K562 (cell line): Measurements from ENCODE around the gene ANKRD61. TPM values are rescaled to one million over a fixed set of nuclear protein-coding genes. Genes with fewer than 3 reads are reported as not detected.

Experiments
- ATAC-seq: fragments of 200-7000 bp; cut with Tn5 transposase; 3 replicates; pipeline ENCODE4 v1.9.1; 2020; ENCODE audit warnings: moderate library complexity
- BruUV-seq: library from RNA; stranded (reverse); fragments of 400-500 nt; replicated peaks from 2 replicates; lab custom pipeline; 2021; lab: Mats Ljungman, UMichigan
- CTCF ChIA-PET: fragments of 300-600 bp; formaldehyde crosslinking; extraction: SDS; loops from one replicate; lab custom pipeline; 2021; ENCODE audit warnings: low intra/inter-chr PET ratio; lab: Yijun Ruan, JAX
- POLR2A ChIA-PET: fragments of 300-600, 350-650 bp; sonication (Branson Sonifier 250); formaldehyde crosslinking; extraction: SDS; loops from one replicate; lab custom pipeline; 2021; ENCODE audit warnings: antibody characterized with exemption, inconsistent platforms; lab: Yijun Ruan, JAX
- DNase-seq, 4 experiments: peaks; one replicate each; pipeline versions ENCODE4 v3.0.0 to v3.0.0-alpha.2; 2011 to 2018; ENCODE audit warnings: low spot score in 3 of 4, mixed read lengths in 3 of 4; ENCODE audit errors: extremely low read depth in 1 of 4
- FAIRE-seq: peaks from 2 replicates; lab custom pipeline; 2011; peaks lifted over from hg19 to GRCh38; lab: Jason Lieb, UNC
- H2AFZ ChIP-seq: 2 replicates; pipeline ENCODE4 v1.6.0; 2011; ENCODE audit warnings: low read depth, low read length, control low read depth, inconsistent platforms
- H3K27ac ChIP-seq: fragments of 200-600 bp; 3 replicates; pipeline ENCODE4 v1.8.0; 2011; ENCODE audit warnings: low read depth, mild to moderate bottlenecking, control low read depth, inconsistent platforms, low read length, moderate library complexity, mixed read lengths; ENCODE audit errors: extremely low read depth
- H3K27me3 ChIP-seq, 2 experiments: fragments of 300-600 bp in 1 of 2; 2 replicates in 1 of 2; 3 replicates in 1 of 2; pipeline versions ENCODE4 v1.6.0 to v1.8.0; 2011; ENCODE audit warnings: inconsistent platforms in 2 of 2, low read length in 2 of 2, mild to moderate bottlenecking in 1 of 2, mixed read lengths in 1 of 2, moderate library complexity in 1 of 2; ENCODE audit not compliant: control insufficient read depth in 2 of 2, insufficient read depth in 2 of 2
- H3K36me3 ChIP-seq: fragments of 300-600 bp; 3 replicates; pipeline ENCODE4 v1.8.0; 2011; ENCODE audit warnings: mild to moderate bottlenecking, low read length, inconsistent platforms; ENCODE audit not compliant: control insufficient read depth, insufficient read depth
- H3K4me1 ChIP-seq, 2 experiments: fragments of 200-600 bp in 1 of 2; replicated peaks in 1 of 2; 2 replicates in 1 of 2; 3 replicates in 1 of 2; pipeline versions ENCODE4 v1.5.1 to v1.8.0; 2011; ENCODE audit warnings: inconsistent platforms in 2 of 2, low read length in 2 of 2, mild to moderate bottlenecking in 1 of 2, mixed read lengths in 1 of 2, moderate library complexity in 1 of 2; ENCODE audit not compliant: control insufficient read depth in 2 of 2, insufficient read depth in 2 of 2
- H3K4me2 ChIP-seq: 2 replicates; pipeline ENCODE4 v1.6.1; 2011; ENCODE audit warnings: low read length, control low read depth, inconsistent platforms, mixed read lengths; ENCODE audit not compliant: insufficient read depth
- H3K4me3 ChIP-seq: fragments of 200-600 bp; sonication (generic), shearing (Covaris generic); 2 replicates; pipeline ENCODE4 v1.5.1; 2016; ENCODE audit warnings: control low read depth, inconsistent platforms
- H3K79me2 ChIP-seq: fragments of 200-600 bp; 3 replicates; pipeline ENCODE4 v1.8.0; 2011; ENCODE audit warnings: low read length, inconsistent platforms; ENCODE audit not compliant: control insufficient read depth, insufficient read depth
- H3K9ac ChIP-seq, 2 experiments: 2 replicates each; pipeline versions ENCODE4 v1.6.0 to v1.6.1; 2011; ENCODE audit warnings: low read depth in 2 of 2, low read length in 2 of 2, control low read depth in 1 of 2, inconsistent platforms in 1 of 2, mild to moderate bottlenecking in 1 of 2, mixed read lengths in 1 of 2; ENCODE audit not compliant: insufficient read depth in 1 of 2
- H3K9me1 ChIP-seq: one replicate; pipeline ENCODE4 v1.6.0; 2011; ENCODE audit warnings: inconsistent platforms, mild to moderate bottlenecking, low read length, moderate library complexity; ENCODE audit not compliant: control insufficient read depth, insufficient read depth
- H3K9me3 ChIP-seq: replicated peaks from 2 replicates; pipeline ENCODE4 v1.5.1; 2011; ENCODE audit warnings: low read depth, low read length, inconsistent platforms; ENCODE audit not compliant: control insufficient read depth, insufficient read depth
- H4K20me1 ChIP-seq: replicated peaks from 2 replicates; pipeline ENCODE4 v1.6.1; 2011; ENCODE audit warnings: low read length, inconsistent platforms, mixed read lengths; ENCODE audit not compliant: control insufficient read depth, insufficient read depth
- ADNP ChIP-seq: fragments of 200-800 bp; sonication (Bioruptor generic); IDR thresholded peaks from 2 replicates; pipeline ENCODE4 v1.6.1; 2016; ENCODE audit warnings: missing genetic modification characterization, missing compliant biosample characterization
- ARID1B ChIP-seq: fragments of 450-650 bp; IDR thresholded peaks from 2 replicates; pipeline ENCODE4 v1.6.1; 2016; ENCODE audit warnings: antibody characterized with exemption, mild to moderate bottlenecking, inconsistent platforms
- CC2D1A ChIP-seq: fragments of 450-650 bp; IDR thresholded peaks from 2 replicates; pipeline ENCODE4 v1.6.1; 2017; ENCODE audit warnings: mild to moderate bottlenecking
- FOXK2 ChIP-seq, 2 experiments: fragments of 450-650 bp; IDR thresholded peaks in 1 of 2; conservative IDR thresholded peaks in 1 of 2; 2 replicates each; pipeline ENCODE4 v1.6.1; 2016; ENCODE audit warnings: low read depth in 2 of 2, mild to moderate bottlenecking in 1 of 2
- GABPA ChIP-seq: fragments of 200-800 bp; sonication (Bioruptor generic); conservative IDR thresholded peaks from 2 replicates; pipeline ENCODE4 v1.6.1; 2016; ENCODE audit warnings: low read depth, missing genetic modification characterization, missing compliant biosample characterization
- HDAC1 ChIP-seq, 2 experiments: fragments of 450-650 bp; IDR thresholded peaks; 2 replicates each; pipeline ENCODE4 v1.6.1; 2016 to 2017; ENCODE audit warnings: inconsistent platforms in 1 of 2, mild to moderate bottlenecking in 1 of 2, moderate library complexity in 1 of 2
- JUND ChIP-seq, 2 experiments: IDR thresholded peaks; 2 replicates in 1 of 2; 3 replicates in 1 of 2; pipeline ENCODE4 v1.6.1; 2011; ENCODE audit warnings: borderline replicate concordance in 2 of 2, low read depth in 2 of 2, low read length in 2 of 2, improper control_type of control experiment in 1 of 2, missing biosample characterization in 1 of 2, missing genetic modification characterization in 1 of 2, missing genetic modification reagents in 1 of 2
- KLF13 ChIP-seq: fragments of 450-650 bp; IDR thresholded peaks from 2 replicates; pipeline ENCODE4 v1.6.1; 2016; ENCODE audit warnings: missing genetic modification characterization, low read depth, mild to moderate bottlenecking, missing compliant biosample characterization, moderate library complexity, borderline replicate concordance
- MLLT1 ChIP-seq, 2 experiments: fragments of 450-650 bp; IDR thresholded peaks; 2 replicates each; pipeline ENCODE4 v1.6.1; 2016
- POLR2AphosphoS5 ChIP-seq: IDR thresholded peaks from 2 replicates; pipeline ENCODE4 v1.6.1; 2011; ENCODE audit warnings: mild to moderate bottlenecking, low read depth, low read length, moderate library complexity; ENCODE audit not compliant: control insufficient read depth, insufficient read depth
- POLR2B ChIP-seq: fragments of 450-650 bp; IDR thresholded peaks from 2 replicates; pipeline ENCODE4 v1.6.1; 2018; ENCODE audit warnings: low read depth; ENCODE audit not compliant: partially characterized antibody
- PRMT5 ChIP-seq: sonication (generic); formaldehyde crosslinking; IDR thresholded peaks from 2 replicates; pipeline ENCODE4 v1.5.0; 2020; ENCODE audit warnings: missing genetic modification reagents
- SREBF1 ChIP-seq: fragments of 150-350 bp; IDR thresholded peaks from 2 replicates; pipeline ENCODE4 v1.6.1; 2014; ENCODE audit warnings: antibody characterized with exemption, low read depth, low read length, borderline replicate concordance
- TSHZ1 ChIP-seq: fragments of 250-450 bp; sonication (Bioruptor Pico); IDR thresholded peaks from 2 replicates; pipeline ENCODE4 v1.4.0; 2020; ENCODE audit warnings: mild to moderate bottlenecking, moderate library complexity
- ZNF668 ChIP-seq: fragments of 250-450 bp; sonication (Bioruptor Pico); IDR thresholded peaks from 2 replicates; pipeline ENCODE4 v1.8.0; 2022; ENCODE audit warnings: mild to moderate bottlenecking, inconsistent platforms
- WGBS: fragments of 100-300 bp; shearing (Covaris generic); methylation state at CpG from one replicate; pipeline ENCODE4 v1.1.6; 2016; ENCODE audit warnings: low coverage, mixed read lengths; ENCODE audit not compliant: insufficient coverage; ENCODE audit errors: missing lambda C conversion rate; 5-methylcytosine and 5-hydroxymethylcytosine counted together
- in situ Hi-C: fragments of 300-500 bp; cut with MboI; formaldehyde crosslinking; loops from 4 replicates; pipeline ENCODE4 v1.15.0; 2018; ENCODE audit warnings: inconsistent platforms, mixed read lengths
- intact Hi-C: fragments of 100-400 bp; cut with micrococcal nuclease; formaldehyde crosslinking; loops from 2 replicates; pipeline ENCODE4 v1.14.2; 2022
- polyA plus RNA-seq, 8 experiments: library from polyadenylated mRNA; depleted of rRNA in 4 of 8; stranded (reverse) in 5 of 8; unstranded in 3 of 8; fragments of >200 nt; fragmentation: Nextera tagmentation in 2 of 8; fragmentation: Illumina TruSeq in 1 of 8; extraction: Ambion mirVana in 2 of 8; extraction: Trizol in 1 of 8; gene quantifications; 2 replicates each; pipeline versions ENCODE4 v1.2.1 to v1.2.3, GENCODE V29; 2011 to 2014; ENCODE audit warnings: inconsistent platforms in 1 of 8, missing spikeins in 1 of 8
- total RNA-seq, 7 experiments: library from RNA; depleted of rRNA in 6 of 7; stranded (reverse); fragments of >200 nt in 6 of 7; fragmentation: Illumina TruSeq in 2 of 7; extraction: Trizol in 2 of 7; gene quantifications; 2 replicates each; pipeline versions ENCODE4 v1.2.1 to v1.2.3, GENCODE V29; 2011 to 2021; ENCODE audit warnings: low replicate concordance in 1 of 7

The ANKRD61 gene
- total and polyA plus RNA-seq, 9 of the 15 experiments (the other 6 are each of a cell fraction or from before 2014, with no cell fraction given), result 0.08 to 0.11 (median 0.09) TPM; not detected in 5

- peaks cover 6 to 21% of the 10 kb centered on the region in 2 experiments; a peak in 4 of 5 replicates for H3K4me1 ChIP-seq
- peak overlapping the region; percentile 86 for H3K4me3 ChIP-seq
- H3K27ac ChIP-seq, result peak overlapping the region; percentile 94
- ATAC-seq (peak; percentile 20), DNase-seq (peak in 1 of 4 experiments; percentile 69), FAIRE-seq (no peak)
- no peaks in the 10 kb centered on the region for H3K9me1 ChIP-seq
- H3K79me2 ChIP-seq, result peaks cover 57% of the 10 kb centered on the region
- H2AFZ ChIP-seq, result no peak overlapping the region
- H3K9me3 ChIP-seq, result no peaks in the 10 kb centered on the region
- POLR2A ChIA-PET, result interaction anchor here (0.6 to 2.0 kb wide), 14 partner anchors 9 to 75 kb away, joined by 3 to 20 read pairs (median 4); partner anchors contain the start of genes AIMP2, ANKRD61 and PMS2
- H3K4me2 ChIP-seq, result peak overlapping the region; percentile 87
- peaks cover 27% of the 10 kb centered on the region for H3K36me3 ChIP-seq
- no TSS peak for BruUV-seq
- H4K20me1 ChIP-seq, result peaks cover 8% of the 10 kb centered on the region; the same call in 1 of the 2 replicates
- in situ Hi-C loops (no loop called here), intact Hi-C loops (loop anchor here (2.0 kb wide), 1 partner anchor 49 kb away; the partner anchor contains the start of genes AIMP2 and PMS2)
- CTCF ChIA-PET, result no interaction called here
- H3K9ac ChIP-seq, result peak overlapping the region; percentile 89 to 96; a peak in 3 of 4 replicates
- WGBS, result 1% methylated on average over 12 of the region's 14 CpGs
- H3K27me3 ChIP-seq, result no peaks in the 10 kb centered on the region
- TF ChIP-seq TSHZ1 (no peak), KLF13 (tag) (peak; percentile 34; the same call in 1 of the 2 replicates), ZNF668 (no peak), HDAC1 (IDR thresholded peaks at IDR 0.05) (peak in 1 of 2 experiments; percentile 26; a peak in 1 of 4 replicates), SREBF1 (no peak), ARID1B (peak; percentile 13), JUND (IDR thresholded peaks at IDR 0.05; ENCODE audit: borderline replicate concordance, low read depth, low read length) (0 out of 2 replicates have a peak, but pooled peaks have one; percentile 2), JUND (tag; IDR thresholded peaks at IDR 0.05; ENCODE audit: borderline replicate concordance, low read depth, low read length) (no peak), GABPA (tag) (no peak), POLR2B (peak; percentile 43), ADNP (peak; percentile 52; the same call in 1 of the 2 replicates), POLR2AphosphoS5 (peak; percentile 37; the same call in 1 of the 2 replicates), CC2D1A (no peak), MLLT1 (IDR thresholded peaks at IDR 0.05) (peak in 1 of 2 experiments; percentile 42; a peak in 1 of 4 replicates), PRMT5 (CRISPR knock-in tag) (no peak), FOXK2 (conservative IDR thresholded peaks at IDR 0.05 in 1 of 2, IDR thresholded peaks at IDR 0.05 in 1 of 2; ENCODE audit: low read depth in 2 of 2) (peak in 1 of 2 experiments; percentile 15; a peak in 1 of 4 replicates)
These were observed 26.3 kb downstream of the ANKRD61 start for GRCh38 chr7:6057316-6058129.
